ENCODE data around the gene IRF4.

GRCh38 chr6:366389-367297, 24.9 kb upstream of the IRF4 start:
- TF ChIP-seq CTCF (IDR thresholded peaks at IDR 0.05 in 4 of 5, conservative IDR thresholded peaks at IDR 0.05 in 1 of 5) (no peak), POLR2A (IDR thresholded peaks at IDR 0.05) (no peak)

All from gastrocnemius medialis (tissue), 4 donors.